ENCODE measurements around the gene RPTN.
A peak's percentile ranks its signal among the peaks of the same experiment; 100 is the strongest.

RPTN gene

DNA sequence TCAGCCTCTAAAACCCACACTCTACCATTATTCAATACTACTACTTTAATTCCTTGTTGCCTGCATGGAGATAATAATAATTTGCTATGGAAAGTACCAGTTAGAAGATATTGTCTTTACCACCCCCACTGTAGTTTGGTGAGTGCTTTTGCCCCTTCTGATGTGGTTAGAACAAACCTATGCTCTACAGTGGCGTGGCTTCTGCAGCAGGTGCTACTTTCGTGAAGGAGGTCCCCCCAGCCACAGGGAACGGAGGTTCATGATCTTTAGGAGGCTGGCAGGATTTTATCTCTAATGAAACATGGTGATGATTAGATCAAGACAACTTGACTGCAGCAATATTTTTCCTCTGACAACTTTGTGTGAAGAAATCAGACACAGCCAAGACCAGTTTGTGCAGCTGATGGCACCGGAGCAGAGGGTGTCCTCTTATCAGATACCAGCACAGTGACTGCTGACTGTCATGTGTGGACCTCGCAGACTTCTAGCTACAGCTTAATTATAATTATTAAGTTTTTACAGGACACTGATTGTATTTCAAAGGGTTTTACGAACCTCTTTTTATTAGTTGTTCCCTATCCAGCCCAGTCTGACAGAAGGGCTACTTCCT lies 33.1 kb downstream of the RPTN start:
- DNase-seq (ENCODE audit: low read depth) = no peak
- no peak overlapping the region for H3K4me3 ChIP-seq (ENCODE audit: low read length)
- TF ChIP-seq, protein P1, sequence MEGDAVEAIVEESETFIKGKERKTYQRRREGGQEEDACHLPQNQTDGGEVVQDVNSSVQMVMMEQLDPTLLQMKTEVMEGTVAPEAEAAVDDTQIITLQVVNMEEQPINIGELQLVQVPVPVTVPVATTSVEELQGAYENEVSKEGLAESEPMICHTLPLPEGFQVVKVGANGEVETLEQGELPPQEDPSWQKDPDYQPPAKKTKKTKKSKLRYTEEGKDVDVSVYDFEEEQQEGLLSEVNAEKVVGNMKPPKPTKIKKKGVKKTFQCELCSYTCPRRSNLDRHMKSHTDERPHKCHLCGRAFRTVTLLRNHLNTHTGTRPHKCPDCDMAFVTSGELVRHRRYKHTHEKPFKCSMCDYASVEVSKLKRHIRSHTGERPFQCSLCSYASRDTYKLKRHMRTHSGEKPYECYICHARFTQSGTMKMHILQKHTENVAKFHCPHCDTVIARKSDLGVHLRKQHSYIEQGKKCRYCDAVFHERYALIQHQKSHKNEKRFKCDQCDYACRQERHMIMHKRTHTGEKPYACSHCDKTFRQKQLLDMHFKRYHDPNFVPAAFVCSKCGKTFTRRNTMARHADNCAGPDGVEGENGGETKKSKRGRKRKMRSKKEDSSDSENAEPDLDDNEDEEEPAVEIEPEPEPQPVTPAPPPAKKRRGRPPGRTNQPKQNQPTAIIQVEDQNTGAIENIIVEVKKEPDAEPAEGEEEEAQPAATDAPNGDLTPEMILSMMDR (conservative IDR thresholded peaks at IDR 0.05; ENCODE audit: low read depth, low read length) = no peak

GRCh38 chr1:152118915-152119314 lies 40.1 kb downstream of the RPTN start:
- no peak overlapping the region for H3K4me3 ChIP-seq (ENCODE audit: low read length)
- TF ChIP-seq, protein P1 (conservative IDR thresholded peaks at IDR 0.05; ENCODE audit: low read depth, low read length) = no peak
- DNase-seq (ENCODE audit: low read depth) = no peak

- H3K4me3 ChIP-seq (ENCODE audit: low read length) = no peak within 1 kb of the TSS
- TF ChIP-seq, protein P1 (conservative IDR thresholded peaks at IDR 0.05; ENCODE audit: low read depth, low read length) = no peak
- no peak for DNase-seq (ENCODE audit: low read depth)
Observed at GRCh38 chr1:152115344-152115743, 43.7 kb downstream of the RPTN start, which contains the start of gene TCHH. Gene TCHH (minus strand): TSS chr1:152115444. CDS start chr1:152114080, 1,364 bp downstream.

DNA sequence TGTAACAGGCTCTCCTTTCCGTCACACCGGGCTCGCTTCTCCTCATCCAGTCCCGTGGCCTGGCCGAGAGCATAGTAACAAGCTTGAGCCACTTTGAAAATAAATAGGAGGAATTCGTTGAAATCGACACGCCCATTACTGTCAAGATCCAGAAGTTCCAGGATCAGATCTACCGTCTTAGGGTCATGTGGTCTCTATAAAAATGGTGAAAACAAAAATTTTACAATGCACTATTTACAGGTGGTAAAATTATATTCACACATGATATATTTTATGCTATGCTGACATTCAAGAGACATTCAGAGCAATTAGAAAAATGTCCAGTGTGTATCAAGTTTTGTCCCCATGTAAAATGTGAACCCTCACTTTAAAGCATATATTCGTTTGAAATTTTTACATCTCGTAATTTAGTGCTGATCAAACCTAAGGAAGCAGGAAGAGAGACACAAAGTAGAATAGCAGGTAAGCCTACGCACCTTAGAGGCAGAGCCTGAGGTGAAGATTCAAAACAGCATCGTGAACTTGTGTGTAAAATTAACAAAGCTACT lies 46.1 kb downstream of the RPTN start:
- H3K4me3 ChIP-seq (ENCODE audit: low read length) = no peak overlapping the region
- DNase-seq (ENCODE audit: low read depth) = no peak

GRCh38 chr1:152112101-152112884 lies 46.7 kb downstream of the RPTN start:
- H3K4me3 ChIP-seq (ENCODE audit: low read length) = peak overlapping the region; percentile 35
- TF ChIP-seq, protein P1 (conservative IDR thresholded peaks at IDR 0.05; ENCODE audit: low read depth, low read length) = no peak
- no peak for DNase-seq (ENCODE audit: low read depth)

More for the DNA sequence above, 46.1 kb downstream of the RPTN start:
- TF ChIP-seq, protein P1 (conservative IDR thresholded peaks at IDR 0.05; ENCODE audit: low read depth, low read length) = no peak

DNA sequence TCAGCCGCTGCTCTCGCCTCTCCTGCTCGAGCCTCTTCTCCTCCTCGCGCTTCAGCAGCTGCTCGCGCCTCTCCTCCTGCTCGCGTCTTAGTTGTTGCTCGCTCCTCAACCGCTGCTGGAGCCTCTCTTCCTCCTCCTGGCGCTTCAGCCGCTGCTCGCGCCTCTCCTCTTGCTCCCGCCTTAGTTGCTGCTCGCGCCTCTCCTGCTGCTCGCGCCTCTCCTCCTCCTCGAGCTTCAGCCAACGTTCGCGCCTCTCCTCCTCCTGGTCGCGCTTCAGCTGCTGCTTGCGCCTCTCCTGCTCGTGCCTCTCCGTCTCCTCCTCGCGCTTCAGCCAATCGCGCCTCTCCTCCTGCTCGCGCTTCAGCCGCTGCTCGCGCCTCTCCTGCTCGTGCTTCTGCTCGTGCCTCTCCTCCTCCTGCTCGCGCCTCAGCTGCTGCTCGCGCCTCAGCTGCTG lies 47.5 kb downstream of the RPTN start:
- no peak for DNase-seq (ENCODE audit: low read depth)
- TF ChIP-seq, protein P1 (conservative IDR thresholded peaks at IDR 0.05; ENCODE audit: low read depth, low read length) = no peak
- H3K4me3 ChIP-seq (ENCODE audit: low read length) = peak overlapping the region; percentile 41
